IMR-90 (cell line): ENCODE measurements around the gene RPS6KA4. TPM values are rescaled to one million over a fixed set of nuclear protein-coding genes. Genes with fewer than 3 reads are reported as not detected.

Experiments
- ATAC-seq: fragments of 200-7000 bp; cut with Tn5 transposase; 2 replicates; pipeline ENCODE4 v1.9.1; 2020; ENCODE audit warnings: low read depth, mild to moderate bottlenecking, moderate library complexity
- BruUV-seq: library from RNA; stranded (reverse); fragments of 400-500 nt; replicated peaks from 2 replicates; lab custom pipeline; 2021; lab: Mats Ljungman, UMichigan
- CTCF ChIA-PET: fragments of 300-600 bp; formaldehyde crosslinking; extraction: SDS; loops from one replicate; lab custom pipeline; 2021; ENCODE audit warnings: antibody characterized with exemption; lab: Yijun Ruan, JAX
- POLR2A ChIA-PET: fragments of 300-600 bp; sonication (Branson Sonifier 250); formaldehyde crosslinking; loops from one replicate; lab custom pipeline; 2022; ENCODE audit warnings: antibody characterized with exemption; ENCODE audit not compliant: unreplicated experiment; lab: Charles Lee
- DNase-seq: peaks from one replicate; pipeline ENCODE4 v3.0.0; 2013
- H2AFZ ChIP-seq: replicated peaks from 2 replicates; pipeline ENCODE3; 2013; ENCODE audit warnings: low read length, mild to moderate bottlenecking; ENCODE audit not compliant: poor library complexity
- H2AK5ac ChIP-seq: 2 replicates; pipeline ENCODE4 v1.6.1; 2013; ENCODE audit warnings: low read depth, low read length, inconsistent platforms
- H2AK9ac ChIP-seq: replicated peaks from 2 replicates; pipeline ENCODE3; 2013; ENCODE audit warnings: mild to moderate bottlenecking, low read depth, low read length, moderate library complexity; ENCODE audit not compliant: poor library complexity
- H2BK120ac ChIP-seq: 2 replicates; pipeline ENCODE4 v1.6.1; 2013; ENCODE audit warnings: low read depth, low read length, inconsistent platforms
- H2BK15ac ChIP-seq: 3 replicates; pipeline ENCODE4 v1.6.1; 2013; ENCODE audit warnings: low read depth, low read length, inconsistent platforms
- H2BK20ac ChIP-seq: 2 replicates; pipeline ENCODE4 v1.6.1; 2013; ENCODE audit warnings: low read depth, mild to moderate bottlenecking, inconsistent platforms, low read length, moderate library complexity
- H2BK5ac ChIP-seq: 2 replicates; pipeline ENCODE4 v1.6.1; 2013; ENCODE audit warnings: mild to moderate bottlenecking, low read depth, low read length, inconsistent platforms; ENCODE audit not compliant: poor library complexity, severe bottlenecking
- H3K14ac ChIP-seq: replicated peaks from 2 replicates; pipeline ENCODE4 v1.6.1; 2013; ENCODE audit warnings: low read depth, low read length, inconsistent platforms
- H3K18ac ChIP-seq: 2 replicates; pipeline ENCODE4 v1.6.1; 2013; ENCODE audit warnings: low read depth, low read length, control low read depth
- H3K23ac ChIP-seq: 2 replicates; pipeline ENCODE4 v1.6.1; 2013; ENCODE audit warnings: low read depth, low read length, inconsistent platforms
- H3K27ac ChIP-seq: 2 replicates; pipeline ENCODE4 v1.5.1; 2013; ENCODE audit warnings: mild to moderate bottlenecking, control low read depth, low read length; ENCODE audit not compliant: insufficient read depth
- H3K27me3 ChIP-seq: 2 replicates; pipeline ENCODE4 v1.6.1; 2013; ENCODE audit warnings: low read length; ENCODE audit not compliant: control insufficient read depth, insufficient read depth
- H3K36me3 ChIP-seq: 2 replicates; pipeline ENCODE4 v1.6.1; 2013; ENCODE audit warnings: low read length, mixed read lengths; ENCODE audit not compliant: control insufficient read depth, insufficient read depth
- H3K4ac ChIP-seq: 2 replicates; pipeline ENCODE4 v1.6.1; 2013; ENCODE audit warnings: low read depth, low read length, inconsistent platforms
- H3K4me1 ChIP-seq: 2 replicates; pipeline ENCODE4 v1.6.1; 2013; ENCODE audit warnings: low read length, mixed read lengths; ENCODE audit not compliant: control insufficient read depth, insufficient read depth
- H3K4me2 ChIP-seq: 2 replicates; pipeline ENCODE4 v1.6.1; 2013; ENCODE audit warnings: low read depth, mild to moderate bottlenecking, control low read depth, low read length, moderate library complexity
- H3K4me3 ChIP-seq: 2 replicates; pipeline ENCODE4 v1.5.1; 2013; ENCODE audit warnings: low read depth, mild to moderate bottlenecking, control low read depth, low read length, moderate library complexity; ENCODE audit not compliant: insufficient read depth
- H3K56ac ChIP-seq: 2 replicates; pipeline ENCODE4 v1.6.1; 2013; ENCODE audit warnings: low read length, inconsistent platforms; ENCODE audit not compliant: insufficient read depth; ENCODE audit errors: extremely low read depth
- H3K79me1 ChIP-seq, 2 experiments: 2 replicates each; pipeline ENCODE4 v1.6.1; 2013; ENCODE audit warnings: low read length in 2 of 2, inconsistent platforms in 1 of 2, low read depth in 1 of 2
- H3K9ac ChIP-seq: 2 replicates; pipeline ENCODE4 v1.6.1; 2013; ENCODE audit warnings: low read depth, low read length, control low read depth
- H3K9me1 ChIP-seq: 2 replicates; pipeline ENCODE4 v1.6.1; 2013; ENCODE audit warnings: low read length, inconsistent platforms; ENCODE audit not compliant: insufficient read depth
- H3K9me3 ChIP-seq: 2 replicates; pipeline ENCODE4 v1.6.1; 2013; ENCODE audit warnings: low read length; ENCODE audit not compliant: control insufficient read depth, insufficient read depth
- H4K20me1 ChIP-seq: 2 replicates; pipeline ENCODE4 v1.6.1; 2013; ENCODE audit warnings: low read length, inconsistent platforms; ENCODE audit not compliant: insufficient read depth
- H4K5ac ChIP-seq: 2 replicates; pipeline ENCODE4 v1.6.1; 2013; ENCODE audit warnings: mild to moderate bottlenecking, low read depth, low read length, control low read depth
- H4K8ac ChIP-seq, 2 experiments: 2 replicates each; pipeline ENCODE4 v1.6.1; 2013; ENCODE audit warnings: low read depth in 2 of 2, low read length in 2 of 2, control low read depth in 1 of 2, inconsistent platforms in 1 of 2
- H4K91ac ChIP-seq: 2 replicates; pipeline ENCODE4 v1.6.1; 2013; ENCODE audit warnings: low read depth, low read length, inconsistent platforms; ENCODE audit not compliant: insufficient read depth
- CEBPB ChIP-seq: IDR thresholded peaks from 2 replicates; pipeline ENCODE4 v1.6.1; 2012; ENCODE audit warnings: low read depth, low read length, improper control_type of control experiment
- CHD1 ChIP-seq: IDR thresholded peaks from 2 replicates; pipeline ENCODE4 v1.6.1; 2012; ENCODE audit warnings: low read depth, low read length, improper control_type of control experiment
- CTCF ChIP-seq: conservative IDR thresholded peaks from 2 replicates; pipeline ENCODE4 v1.5.1; 2012; ENCODE audit warnings: mild to moderate bottlenecking, low read depth, low read length, improper control_type of control experiment
- ELK1 ChIP-seq: fragments of 150-350 bp; IDR thresholded peaks from 2 replicates; pipeline ENCODE4 v1.6.1; 2016; ENCODE audit warnings: low read depth, mild to moderate bottlenecking, low read length, moderate library complexity, borderline replicate concordance
- MXI1 ChIP-seq: IDR thresholded peaks from 2 replicates; pipeline ENCODE4 v1.6.1; 2012; ENCODE audit warnings: low read depth, mild to moderate bottlenecking, low read length, moderate library complexity, borderline replicate concordance
- RCOR1 ChIP-seq: IDR thresholded peaks from 2 replicates; pipeline ENCODE4 v1.6.1; 2012; ENCODE audit warnings: mild to moderate bottlenecking, low read length, improper control_type of control experiment; ENCODE audit not compliant: insufficient replicate concordance
- RFX5 ChIP-seq: IDR thresholded peaks from 2 replicates; pipeline ENCODE4 v1.8.0; 2012; ENCODE audit warnings: low read depth, mild to moderate bottlenecking, low read length, moderate library complexity
- WGBS, 2 experiments: methylation state at CpG; one replicate each; pipeline versions ENCODE4 v1.1.5 to v1.1.7; 2013; ENCODE audit warnings: missing lambda C conversion rate in 2 of 2; ENCODE audit not compliant: insufficient read length in 1 of 2; ENCODE audit errors: extremely low coverage in 2 of 2; 5-methylcytosine and 5-hydroxymethylcytosine counted together
- dilution Hi-C: fragments of 300-500 bp; cut with HindIII; formaldehyde crosslinking; loops from one replicate; pipeline ENCODE4 v1.14.3; 2018; ENCODE audit warnings: low sequenced_read_pairs; ENCODE audit not compliant: unreplicated experiment
- in situ Hi-C: fragments of 300-500 bp; cut with MboI; formaldehyde crosslinking; loops from 3 replicates; pipeline ENCODE4 v1.14.3; 2019; ENCODE audit warnings: low sequenced_read_pairs, inconsistent platforms, mixed read lengths
- intact Hi-C: fragments of 100-400 bp; cut with micrococcal nuclease; formaldehyde crosslinking; loops from 2 replicates; pipeline ENCODE4 v1.10.0; 2022
- polyA plus RNA-seq, 3 experiments: library from polyadenylated mRNA; depleted of rRNA; stranded (reverse); fragments of >200 nt; gene quantifications; 2 replicates each; pipeline ENCODE4 v1.2.3, GENCODE V29; 2012; ENCODE audit warnings: low replicate concordance in 1 of 3
- total RNA-seq: library from RNA; depleted of rRNA; stranded (reverse); fragments of >200 nt; gene quantifications from 2 replicates; pipeline ENCODE4 v1.2.3, GENCODE V29; 2012

Gene RPS6KA4
- total and polyA plus RNA-seq, 2 of the 4 experiments (the other 2 are of a cell fraction) = 38.8 to 52.9 TPM

GRCh38 chr11:64388894-64389293, 29.9 kb downstream of the RPS6KA4 start:
- Histone ChIP-seq H3K4me1 (no peaks in the 10 kb centered on the region), H3K4me2 (no peak overlapping the region), H4K8ac (no peak overlapping the region), H3K36me3 (no peaks in the 10 kb centered on the region), H4K5ac (no peak overlapping the region), H4K91ac (no peak overlapping the region), H2AK5ac (no peak overlapping the region), H4K20me1 (no peaks in the 10 kb centered on the region), H3K14ac (no peak overlapping the region), H2BK15ac (no peak overlapping the region), H3K18ac (no peak overlapping the region), H2BK20ac (no peak overlapping the region), H2AFZ (no peak overlapping the region), H3K23ac (no peak overlapping the region), H3K27me3 (peaks cover 54% of the 10 kb centered on the region), H3K9ac (no peak overlapping the region), H3K4ac (no peak overlapping the region), H3K27ac (no peak overlapping the region), H3K9me1 (0 out of 2 replicates have a peak, but pooled peaks cover 3% of the 10 kb centered on the region), H2BK5ac (no peak overlapping the region), H2BK120ac (no peak overlapping the region), H3K56ac (no peak overlapping the region), H3K9me3 (peaks cover 3% of the 10 kb centered on the region), H3K79me1 (no peaks in the 10 kb centered on the region), H2AK9ac (no peak overlapping the region), H3K4me3 (no peak overlapping the region)
- dilution Hi-C loops (no loop called here), in situ Hi-C loops (no loop called here), intact Hi-C loops (no loop called here)
- ChIA-PET CTCF (interaction anchor here (0.5 kb wide), 1 partner anchor 72 kb away, joined by 3 read pairs; the partner anchor contains the start of gene TRMT112), POLR2A (interaction anchor here (0.5 kb wide), 1 partner anchor 71 kb away, joined by 3 read pairs; the partner anchor contains the start of genes PRDX5 and TRMT112)
- TF ChIP-seq MXI1 = no peak
- no peak for TF ChIP-seq CTCF
- no peak for TF ChIP-seq RCOR1
- no peak for TF ChIP-seq RFX5
- no peak for TF ChIP-seq CEBPB
- TF ChIP-seq CHD1 = no peak
- no peak for TF ChIP-seq ELK1
- BruUV-seq = no TSS peak
- WGBS, 2 experiments = 61% methylated on average over 6 of the region's 10 CpGs; no CpG with 5 or more reads in 1 of the 2 experiments
- ATAC-seq (no peak), DNase-seq (no peak)
